HG02623 (cell line): ENCODE results near the gene BPIFB2.
"Not testable (repeated sequence)": the region's sequence is repeated elsewhere in the genome, so short reads cannot be mapped to it uniquely, and the experiment has no call there.

Experiments used
- ATAC-seq: cut with Tn5 transposase; IDR thresholded peaks from one replicate; pipeline ENCODE4 v1.9.1; 2021; ENCODE audit warnings: moderate library complexity; ENCODE audit not compliant: unreplicated experiment

Gene BPIFB2

GRCh38 chr20:32970115-32970972 lies 37.2 kb upstream of the BPIFB2 start:
- no peak for ATAC-seq

GRCh38 chr20:32970973-32971300 lies 36.6 kb upstream of the BPIFB2 start:
- ATAC-seq = no peak

GRCh38 chr20:32971703-32972161 lies 35.8 kb upstream of the BPIFB2 start:
- ATAC-seq = no peak

GRCh38 chr20:32972181-32973076 lies 35.1 kb upstream of the BPIFB2 start:
- peak; percentile 68 for ATAC-seq

DNA sequence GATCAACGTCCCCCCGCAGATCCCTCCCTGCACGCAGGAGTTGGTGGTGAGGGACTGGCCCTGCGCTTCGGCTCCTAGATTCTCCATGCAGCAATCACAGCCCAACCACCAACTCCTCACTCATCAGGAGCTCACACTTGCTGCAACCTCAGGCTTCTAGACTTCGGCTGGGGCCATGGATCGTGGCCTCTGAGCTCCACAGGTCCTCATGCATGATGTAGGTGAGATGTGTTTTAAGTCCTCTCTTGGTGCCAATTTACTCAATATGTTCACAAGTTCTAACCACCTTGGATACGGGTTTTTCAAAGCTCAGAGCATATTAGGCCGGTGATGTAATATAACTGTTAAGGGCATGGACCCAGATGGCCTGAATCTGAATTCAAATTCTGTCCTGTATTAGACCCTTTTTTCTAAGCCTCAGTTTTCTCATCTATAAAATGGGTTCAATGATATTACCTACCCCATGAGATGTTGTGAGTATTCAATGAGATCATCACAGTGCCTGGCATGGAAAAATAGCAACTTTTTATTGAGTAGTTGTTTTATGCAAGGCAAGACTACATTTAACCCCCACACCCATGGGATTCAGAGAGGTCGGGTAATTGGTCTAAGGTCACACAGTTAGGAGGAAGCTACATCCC lies 34.3 kb upstream of the BPIFB2 start:
- ATAC-seq = no peak

DNA sequence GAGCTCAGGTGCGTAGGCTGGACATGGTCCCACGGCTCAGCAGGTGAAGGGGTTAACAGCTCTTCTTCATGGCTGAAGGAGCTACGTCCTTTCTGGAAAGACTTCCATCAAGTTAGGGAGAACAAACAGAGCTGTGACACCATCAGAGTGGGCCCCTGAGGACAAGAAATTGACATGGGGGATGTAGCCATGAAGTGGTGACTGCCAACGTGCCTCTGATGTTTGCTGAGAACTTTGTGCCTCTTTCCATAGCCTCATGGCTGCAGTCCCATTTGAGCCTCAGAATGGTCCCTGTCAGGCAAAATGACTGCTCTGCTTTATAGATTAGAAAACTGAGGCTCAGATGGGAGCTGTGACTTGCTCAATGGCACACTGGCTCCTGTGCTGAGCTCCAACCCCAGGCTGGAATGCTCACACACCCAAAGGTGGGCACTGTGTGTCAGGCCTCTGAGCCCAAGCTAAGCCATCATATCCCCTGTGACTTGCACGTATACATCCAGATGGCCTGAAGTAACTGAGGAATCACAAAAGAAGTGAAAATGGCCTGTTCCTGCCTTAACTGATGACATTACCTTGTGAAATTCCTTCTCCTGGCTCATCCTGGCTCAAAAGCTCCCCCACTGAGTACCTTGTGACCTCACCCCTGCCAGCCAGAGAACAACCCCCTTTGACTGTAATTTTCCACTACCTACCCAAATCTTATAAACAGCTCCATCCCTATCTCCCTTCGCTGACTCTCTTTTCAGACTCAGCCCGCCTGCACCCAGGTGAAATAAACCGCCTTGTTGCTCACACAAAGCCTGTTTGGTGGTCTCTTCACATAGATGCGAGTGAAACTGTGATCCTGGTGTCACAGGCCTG lies 33.1 kb upstream of the BPIFB2 start:
- ATAC-seq = not testable (repeated sequence)

DNA sequence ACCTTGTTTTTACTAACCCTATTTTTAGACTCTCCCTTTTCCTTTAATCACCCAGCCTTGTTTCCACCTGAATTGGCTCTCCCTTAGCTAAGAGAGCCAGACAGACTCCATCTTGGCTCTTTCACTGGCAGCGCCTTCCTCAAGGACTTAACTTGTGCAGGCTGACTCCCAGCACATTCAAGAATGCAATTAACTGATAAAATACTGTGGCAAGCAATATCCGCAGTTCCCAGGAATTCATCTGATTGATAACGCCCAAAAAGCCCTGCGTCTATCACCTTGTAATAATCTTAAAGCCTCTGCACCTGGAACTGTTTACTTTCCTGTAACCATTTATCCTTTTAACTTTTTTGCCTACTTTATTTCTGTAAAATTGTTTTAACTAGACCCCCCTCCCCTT lies 32.4 kb upstream of the BPIFB2 start:
- ATAC-seq = not testable (repeated sequence)

- no peak for ATAC-seq
These were observed 31.5 kb upstream of the BPIFB2 start for GRCh38 chr20:32975698-32976674.

DNA sequence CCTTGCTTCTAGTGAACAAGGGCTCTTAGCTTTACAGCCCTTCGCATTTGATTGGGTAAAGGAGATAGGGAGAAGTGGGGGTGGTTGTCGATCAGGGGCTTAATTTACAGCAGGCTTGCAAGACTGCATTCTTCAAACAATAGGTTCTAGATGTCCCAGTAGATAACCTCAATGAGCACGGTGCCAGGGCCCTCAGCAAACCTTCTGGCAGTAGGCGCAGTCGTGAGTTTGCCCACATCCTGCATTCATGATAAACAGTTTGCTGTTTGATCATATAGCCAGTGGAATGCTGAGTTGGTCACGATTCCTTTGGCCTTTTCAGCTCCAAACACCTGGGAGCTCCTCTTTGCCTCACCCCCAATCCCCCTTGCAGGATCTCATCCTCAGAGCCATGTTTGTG lies 30.8 kb upstream of the BPIFB2 start:
- no peak for ATAC-seq

DNA sequence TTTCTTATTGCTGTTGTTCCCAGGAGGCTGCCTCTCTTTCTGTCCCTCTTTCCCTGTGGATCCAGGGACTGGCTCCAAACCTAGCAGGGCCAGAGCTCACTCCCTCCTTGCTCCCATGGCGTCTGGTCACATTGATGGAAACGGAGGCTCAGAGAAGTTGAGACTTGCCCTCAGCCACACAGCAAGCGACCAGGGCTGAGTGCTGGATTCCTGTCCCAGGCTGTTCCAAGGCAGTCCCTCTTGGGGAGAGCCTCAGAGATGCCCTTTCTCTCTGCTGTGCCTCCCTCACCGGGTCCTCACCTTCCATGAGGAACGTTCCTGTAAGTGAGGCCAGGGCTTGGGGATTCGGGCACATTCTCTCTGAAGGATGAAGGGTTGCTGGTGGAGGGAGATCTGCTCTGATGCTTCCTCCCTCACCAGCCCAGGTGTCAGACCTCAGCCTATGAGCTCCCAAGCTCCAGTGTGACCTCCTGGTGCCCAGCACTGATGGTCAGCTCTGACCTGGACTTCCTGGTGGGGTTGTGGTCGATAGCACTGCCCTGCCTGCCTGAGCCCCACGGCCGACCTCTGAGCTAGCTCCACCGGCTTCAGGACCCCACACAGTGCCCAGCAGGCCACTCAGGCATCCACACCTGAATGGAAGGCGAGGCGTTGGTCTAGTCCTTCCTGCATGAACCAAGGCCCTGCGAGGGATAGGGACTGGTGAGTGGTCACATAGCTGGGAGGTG lies 30.1 kb upstream of the BPIFB2 start:
- ATAC-seq = no peak

- no peak for ATAC-seq
These were observed 29.5 kb upstream of the BPIFB2 start for GRCh38 chr20:32978009-32978335.

DNA sequence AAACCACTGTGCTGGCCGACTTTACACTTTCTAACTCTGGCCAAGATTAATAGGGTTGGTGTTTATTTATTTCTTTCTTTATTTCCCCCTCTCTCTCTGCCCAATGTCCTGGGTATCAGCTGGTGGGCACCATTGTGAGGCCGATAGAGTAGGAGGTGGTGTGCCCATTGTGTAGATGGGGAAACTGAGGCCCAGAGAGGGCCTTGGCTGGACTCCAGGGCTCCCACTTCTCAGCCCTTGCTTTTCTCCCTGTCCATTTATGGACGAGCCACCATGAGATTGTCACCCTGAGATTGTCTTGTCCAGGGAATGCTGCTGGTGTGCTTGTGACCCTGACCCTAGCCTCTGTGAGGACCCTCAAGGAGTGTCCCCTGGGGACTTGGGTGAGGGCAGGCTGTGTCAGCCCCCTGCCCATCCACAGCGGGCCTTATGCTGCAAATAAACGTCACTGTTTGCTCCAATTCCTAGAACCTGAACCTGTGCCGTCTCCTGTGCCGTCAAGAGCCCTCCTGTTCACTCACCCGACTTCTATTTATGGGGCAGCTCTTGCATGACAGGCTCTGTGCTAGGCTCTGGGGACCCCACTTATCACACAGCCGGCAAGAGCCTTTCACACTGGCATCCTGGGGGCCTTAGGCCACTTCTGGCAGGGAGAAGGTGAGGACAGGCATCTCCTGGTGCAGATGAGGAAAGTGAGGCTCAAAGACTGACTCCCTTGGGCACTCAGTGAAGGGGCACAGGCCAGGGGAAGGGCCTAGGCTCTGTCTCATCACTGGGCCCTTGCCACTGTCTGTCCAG lies 28.1 kb upstream of the BPIFB2 start:
- ATAC-seq = no peak

- no peak for ATAC-seq
These were observed 27.2 kb upstream of the BPIFB2 start for GRCh38 chr20:32980131-32980941.

DNA sequence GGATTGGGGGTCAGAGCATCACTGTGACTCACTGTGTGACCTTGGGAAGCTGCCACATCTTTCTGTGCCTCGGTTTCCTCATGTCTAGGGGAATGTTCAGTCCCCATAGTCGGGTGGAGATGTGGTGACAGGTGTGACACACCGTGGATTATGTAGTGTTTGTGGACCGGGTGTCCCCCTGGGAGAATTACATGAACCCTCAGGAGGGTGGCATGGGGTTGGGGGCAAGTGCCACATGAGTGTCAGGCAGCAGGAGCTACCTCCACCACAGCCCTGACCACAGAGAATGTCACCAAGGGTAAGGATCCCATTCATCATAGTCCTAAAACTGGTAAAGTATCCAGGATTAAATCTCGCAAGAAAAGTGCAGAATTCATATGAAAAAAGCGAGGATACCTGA lies 26.5 kb upstream of the BPIFB2 start:
- ATAC-seq = no peak

- ATAC-seq = no peak
These were observed 24.7 kb upstream of the BPIFB2 start for GRCh38 chr20:32982617-32983458.

DNA sequence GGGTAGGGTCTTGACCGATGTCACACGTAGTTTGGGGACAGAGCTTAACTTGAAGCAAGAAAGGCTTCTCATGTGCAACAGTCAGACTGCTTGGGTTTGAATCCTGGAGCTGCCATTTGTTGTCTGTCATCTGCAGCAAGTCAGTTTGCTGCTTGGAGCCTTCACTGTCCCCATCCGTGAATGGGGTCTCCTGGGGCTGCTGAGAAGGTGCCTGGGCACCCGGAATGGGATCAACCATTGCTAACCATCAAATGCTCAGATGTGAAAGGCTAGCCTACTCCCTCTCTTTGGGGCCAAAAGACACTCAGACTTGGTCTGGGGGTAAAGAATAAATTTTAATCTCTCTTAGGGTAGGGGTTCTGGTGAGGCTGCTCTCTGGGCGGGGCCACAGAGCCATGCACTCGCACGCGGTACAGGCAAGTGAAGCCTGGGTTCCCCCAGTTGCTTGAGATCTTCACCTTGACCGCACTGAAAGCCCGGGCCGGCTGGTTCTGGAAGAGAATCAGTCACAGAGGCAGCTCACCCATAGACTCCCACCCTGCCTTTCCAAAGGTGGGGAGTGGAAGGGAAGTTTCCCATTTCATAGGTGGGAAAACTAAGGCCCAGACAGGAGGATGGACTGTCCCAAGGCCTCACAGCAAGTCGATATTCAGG lies 23.9 kb upstream of the BPIFB2 start:
- no peak for ATAC-seq
